Mesendoderm (in vitro differentiated cells): Measurements from ENCODE around the gene STKLD1. TPM values are rescaled to one million over a fixed set of nuclear protein-coding genes. Genes with fewer than 3 reads are reported as not detected.

Source experiments
- DNase-seq: peaks from one replicate; pipeline ENCODE4 v3.0.0; 2013
- H2AK5ac ChIP-seq: 2 replicates; pipeline ENCODE4 v1.6.1; 2013; ENCODE audit warnings: low read length, inconsistent platforms
- H2BK120ac ChIP-seq: 2 replicates; pipeline ENCODE4 v1.6.1; 2013; ENCODE audit warnings: low read depth, mild to moderate bottlenecking, low read length, moderate library complexity, mixed read lengths
- H2BK15ac ChIP-seq: replicated peaks from 2 replicates; pipeline ENCODE4 v1.6.1; 2013; ENCODE audit warnings: low read depth, mild to moderate bottlenecking, moderate library complexity
- H2BK5ac ChIP-seq: 2 replicates; pipeline ENCODE4 v1.6.1; 2013; ENCODE audit warnings: low read length, inconsistent platforms
- H3K18ac ChIP-seq: 2 replicates; pipeline ENCODE4 v1.6.1; 2013; ENCODE audit warnings: mild to moderate bottlenecking, low read length, mixed read lengths
- H3K23ac ChIP-seq: one replicate; pipeline ENCODE4 v1.6.1; 2013; ENCODE audit warnings: low read length
- H3K27ac ChIP-seq: 2 replicates; pipeline ENCODE4 v1.5.1; 2013; ENCODE audit warnings: low read depth, mild to moderate bottlenecking, inconsistent platforms, low read length, moderate library complexity
- H3K27me3 ChIP-seq: 2 replicates; pipeline ENCODE4 v1.6.1; 2013; ENCODE audit warnings: low read length, control low read depth, mild to moderate bottlenecking, inconsistent platforms; ENCODE audit not compliant: insufficient read depth, poor library complexity
- H3K36me3 ChIP-seq: 2 replicates; pipeline ENCODE4 v1.6.1; 2013; ENCODE audit warnings: low read length, inconsistent platforms; ENCODE audit not compliant: control insufficient read depth, insufficient read depth
- H3K4ac ChIP-seq: one replicate; pipeline ENCODE4 v1.6.1; 2013; ENCODE audit warnings: low read depth, mild to moderate bottlenecking, low read length, moderate library complexity
- H3K4me1 ChIP-seq: 2 replicates; pipeline ENCODE4 v1.6.1; 2013; ENCODE audit warnings: low read depth, low read length, inconsistent platforms; ENCODE audit not compliant: control insufficient read depth
- H3K4me2 ChIP-seq: 2 replicates; pipeline ENCODE4 v1.6.1; 2013; ENCODE audit warnings: low read length
- H3K4me3 ChIP-seq: 2 replicates; pipeline ENCODE4 v1.5.1; 2013; ENCODE audit warnings: mild to moderate bottlenecking, low read length
- H3K56ac ChIP-seq: one replicate; pipeline ENCODE4 v1.6.1; 2013; ENCODE audit warnings: low read length
- H3K79me1 ChIP-seq: 2 replicates; pipeline ENCODE4 v1.6.1; 2013; ENCODE audit warnings: low read length, inconsistent platforms
- H3K79me2 ChIP-seq: 2 replicates; pipeline ENCODE4 v1.6.1; 2013; ENCODE audit warnings: mild to moderate bottlenecking, low read length; ENCODE audit not compliant: control insufficient read depth, insufficient read depth
- H3K9ac ChIP-seq: 2 replicates; pipeline ENCODE4 v1.6.1; 2013; ENCODE audit warnings: low read length, inconsistent platforms
- H4K5ac ChIP-seq: one replicate; pipeline ENCODE4 v1.6.1; 2013; ENCODE audit warnings: low read length
- H4K8ac ChIP-seq: one replicate; pipeline ENCODE4 v1.6.1; 2013; ENCODE audit warnings: low read depth, mild to moderate bottlenecking, control low read depth, low read length, moderate library complexity
- WGBS: extraction: QIAGEN DNeasy Blood & Tissue Kit; methylation state at CpG from one replicate; pipeline ENCODE4 v1.1.7; 2013; ENCODE audit warnings: low lambda C conversion rate, missing lambda C conversion rate; ENCODE audit not compliant: insufficient coverage; ENCODE audit errors: extremely low coverage; 5-methylcytosine and 5-hydroxymethylcytosine counted together
- small RNA-seq: library from polyadenylated mRNA; stranded (forward); fragments of <200 nt; extraction: miRNeasy Mini kit (QIAGEN cat#:217004); gene quantifications from one replicate; pipeline ENCODE3, GENCODE V24; 2013; ENCODE audit not compliant: insufficient read depth

Gene STKLD1

GRCh38 chr9:133452562-133452961 is 76.4 kb downstream of the STKLD1 start:
- no peak overlapping the region for H3K56ac ChIP-seq
- H3K9ac ChIP-seq: no peak overlapping the region
- no peaks in the 10 kb centered on the region for H3K4me1 ChIP-seq
- H2AK5ac ChIP-seq: no peak overlapping the region
- WGBS: no CpG with 5 or more reads among the region's 7 CpGs
- no peaks in the 10 kb centered on the region for H3K27me3 ChIP-seq
- no peak for DNase-seq
- H3K27ac ChIP-seq: no peak overlapping the region
- no peak overlapping the region for H2BK5ac ChIP-seq
- H3K79me2 ChIP-seq: no peaks in the 10 kb centered on the region
- H3K4me2 ChIP-seq: no peak overlapping the region
- no peak overlapping the region for H4K5ac ChIP-seq
- H2BK15ac ChIP-seq: no peak overlapping the region
- H3K4ac ChIP-seq: no peak overlapping the region
- no peaks in the 10 kb centered on the region for H3K79me1 ChIP-seq
- no peaks in the 10 kb centered on the region for H3K36me3 ChIP-seq
- no peak overlapping the region for H4K8ac ChIP-seq
- H3K23ac ChIP-seq: no peak overlapping the region
- H3K4me3 ChIP-seq: no peak overlapping the region
- H3K18ac ChIP-seq: no peak overlapping the region
- H2BK120ac ChIP-seq: no peak overlapping the region

- H3K4me1 ChIP-seq: no peaks in the 10 kb centered on the region
- H3K18ac ChIP-seq: no peak overlapping the region
- no peaks in the 10 kb centered on the region for H3K36me3 ChIP-seq
- H3K4me3 ChIP-seq: no peak overlapping the region
- H2BK15ac ChIP-seq: no peak overlapping the region
- no peak overlapping the region for H2BK5ac ChIP-seq
- H3K9ac ChIP-seq: no peak overlapping the region
- H3K79me1 ChIP-seq: no peaks in the 10 kb centered on the region
- no peak overlapping the region for H4K5ac ChIP-seq
- no peak overlapping the region for H3K27ac ChIP-seq
- H4K8ac ChIP-seq: no peak overlapping the region
- no peaks in the 10 kb centered on the region for H3K27me3 ChIP-seq
- DNase-seq: no peak
- WGBS: no CpG with 5 or more reads among the region's 11 CpGs
- no peak overlapping the region for H3K23ac ChIP-seq
- no peaks in the 10 kb centered on the region for H3K79me2 ChIP-seq
- H3K4me2 ChIP-seq: no peak overlapping the region
- H2BK120ac ChIP-seq: no peak overlapping the region
- H2AK5ac ChIP-seq: no peak overlapping the region
- H3K4ac ChIP-seq: no peak overlapping the region
- no peak overlapping the region for H3K56ac ChIP-seq
Measured at GRCh38 chr9:133453651-133454050, 77.5 kb downstream of the STKLD1 start.

- WGBS: no CpG with 5 or more reads among the region's 19 CpGs
- Histone ChIP-seq H4K8ac (no peak overlapping the region), H3K4me1 (no peaks in the 10 kb centered on the region), H3K4me3 (no peak overlapping the region), H2BK5ac (no peak overlapping the region), H3K4ac (no peak overlapping the region), H3K79me1 (no peaks in the 10 kb centered on the region), H2BK120ac (no peak overlapping the region), H3K79me2 (no peaks in the 10 kb centered on the region), H3K4me2 (no peak overlapping the region), H3K56ac (no peak overlapping the region), H4K5ac (no peak overlapping the region), H3K18ac (no peak overlapping the region), H2BK15ac (no peak overlapping the region), H3K23ac (no peak overlapping the region), H3K27ac (no peak overlapping the region), H3K9ac (no peak overlapping the region), H2AK5ac (no peak overlapping the region), H3K27me3 (no peaks in the 10 kb centered on the region), H3K36me3 (no peaks in the 10 kb centered on the region)
- no peak for DNase-seq
Measured at GRCh38 chr9:133454325-133454724, 78.2 kb downstream of the STKLD1 start.

- no peak overlapping the region for H3K4me2 ChIP-seq
Measured at GRCh38 chr9:133454943-133455673, 78.9 kb downstream of the STKLD1 start.

More at GRCh38 chr9:133454943-133455673, 78.9 kb downstream of the STKLD1 start:
- DNase-seq: no peak
- H3K36me3 ChIP-seq: no peaks in the 10 kb centered on the region
- WGBS: no CpG with 5 or more reads among the region's 20 CpGs
- no peak overlapping the region for H3K4me3 ChIP-seq
- H2BK15ac ChIP-seq: no peak overlapping the region
- no peaks in the 10 kb centered on the region for H3K27me3 ChIP-seq
- H3K23ac ChIP-seq: no peak overlapping the region
- H2BK5ac ChIP-seq: no peak overlapping the region
- H4K8ac ChIP-seq: no peak overlapping the region
- H3K4me1 ChIP-seq: no peaks in the 10 kb centered on the region
- no peak overlapping the region for H3K4ac ChIP-seq
- H3K79me2 ChIP-seq: no peaks in the 10 kb centered on the region
- no peak overlapping the region for H4K5ac ChIP-seq
- H3K56ac ChIP-seq: no peak overlapping the region
- no peak overlapping the region for H3K9ac ChIP-seq
- no peak overlapping the region for H2AK5ac ChIP-seq
- no peaks in the 10 kb centered on the region for H3K79me1 ChIP-seq
- H3K27ac ChIP-seq: no peak overlapping the region
- H2BK120ac ChIP-seq: no peak overlapping the region
- no peak overlapping the region for H3K18ac ChIP-seq

Small RNAs within 50 kb of the gene (small RNA-seq; reads per million reads assigned to genes)
- gene RF00019: not detected
- not detected for gene SNORD24
- gene SNORD36A: not detected
- not detected for gene SNORD36B
- gene SNORD36C: not detected
